Uterus (tissue), 2 donors: ENCODE data around the gene PLA2G4D.

ENCODE experiments used
- POLR2A ChIP-seq, 2 donors: fragments of 450-650 bp; IDR thresholded peaks; one replicate each; pipeline ENCODE4 v1.6.1; 2016; ENCODE audit warnings: antibody characterized with exemption in 2 of 2, mild to moderate bottlenecking in 1 of 2, moderate library complexity in 1 of 2
- TF ChIP-seq, protein P1 (sequence below), 4 experiments: fragments of 200-600 bp in 2 of 4; fragments of 450-650 bp in 2 of 4; sonication (generic) in 2 of 4; IDR thresholded peaks; one replicate each; pipeline ENCODE4 v1.5.1; 2016 to 2019; ENCODE audit warnings: antibody characterized with exemption in 4 of 4, mild to moderate bottlenecking in 2 of 4, moderate library complexity in 1 of 4

DNA sequence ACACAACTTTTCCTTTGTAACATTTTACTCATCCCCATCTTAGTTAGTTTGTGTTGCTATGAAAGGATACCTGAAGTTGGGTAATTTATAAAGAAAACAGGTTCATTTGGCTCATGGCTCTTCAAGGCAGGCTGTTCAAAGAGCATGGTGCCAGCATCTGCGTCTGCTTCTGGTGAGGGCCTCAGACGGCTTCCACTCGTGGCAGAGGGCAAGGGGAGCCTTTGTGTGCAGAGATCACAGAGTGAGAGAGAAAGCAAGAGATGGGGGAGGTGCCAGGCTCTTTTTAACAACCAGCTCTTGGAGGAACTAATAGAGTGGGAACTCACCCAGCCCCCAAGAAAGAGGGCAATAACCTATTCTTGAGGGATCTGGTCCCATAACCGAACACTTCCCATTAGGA is 39.0 kb upstream of the PLA2G4D start:
- TF ChIP-seq, protein P1, sequence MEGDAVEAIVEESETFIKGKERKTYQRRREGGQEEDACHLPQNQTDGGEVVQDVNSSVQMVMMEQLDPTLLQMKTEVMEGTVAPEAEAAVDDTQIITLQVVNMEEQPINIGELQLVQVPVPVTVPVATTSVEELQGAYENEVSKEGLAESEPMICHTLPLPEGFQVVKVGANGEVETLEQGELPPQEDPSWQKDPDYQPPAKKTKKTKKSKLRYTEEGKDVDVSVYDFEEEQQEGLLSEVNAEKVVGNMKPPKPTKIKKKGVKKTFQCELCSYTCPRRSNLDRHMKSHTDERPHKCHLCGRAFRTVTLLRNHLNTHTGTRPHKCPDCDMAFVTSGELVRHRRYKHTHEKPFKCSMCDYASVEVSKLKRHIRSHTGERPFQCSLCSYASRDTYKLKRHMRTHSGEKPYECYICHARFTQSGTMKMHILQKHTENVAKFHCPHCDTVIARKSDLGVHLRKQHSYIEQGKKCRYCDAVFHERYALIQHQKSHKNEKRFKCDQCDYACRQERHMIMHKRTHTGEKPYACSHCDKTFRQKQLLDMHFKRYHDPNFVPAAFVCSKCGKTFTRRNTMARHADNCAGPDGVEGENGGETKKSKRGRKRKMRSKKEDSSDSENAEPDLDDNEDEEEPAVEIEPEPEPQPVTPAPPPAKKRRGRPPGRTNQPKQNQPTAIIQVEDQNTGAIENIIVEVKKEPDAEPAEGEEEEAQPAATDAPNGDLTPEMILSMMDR (IDR thresholded peaks at IDR 0.05), result no peak
- no peak for TF ChIP-seq POLR2A (IDR thresholded peaks at IDR 0.05)
